Cardiac muscle cell (in vitro differentiated cells and primary cell): ENCODE measurements around the gene RAP1GAP2. TPM values are rescaled to one million over a fixed set of nuclear protein-coding genes. Genes with fewer than 3 reads are reported as not detected.

Source experiments
- polyA plus RNA-seq: library from polyadenylated mRNA; unstranded; fragments of >200 nt; fragmentation: Nextera tagmentation; extraction: Ambion mirVana; gene quantifications from 2 replicates; pipeline ENCODE4 v1.2.1, GENCODE V29; 2016
- total RNA-seq: library from RNA; depleted of rRNA; stranded (reverse); fragments of >200 nt; gene quantifications from 2 replicates; pipeline ENCODE4 v1.2.3, GENCODE V29; 2016

Gene RAP1GAP2
- total and polyA plus RNA-seq, 2 experiments from 2014 or later = 1.2 to 2.9 TPM

Other genes starting within 250 kb of the RAP1GAP2 start
- gene PAFAH1B1, start 202.8 kb upstream of the RAP1GAP2 start, total RNA-seq = 46.5 and 79.3 TPM in 2 replicates
- 49.3 and 106 TPM in 2 replicates for gene PAFAH1B1, start 202.8 kb upstream of the RAP1GAP2 start, polyA plus RNA-seq
- gene CLUH, start 84.7 kb upstream of the RAP1GAP2 start, total RNA-seq = 70.7 and 93.5 TPM in 2 replicates
- gene CLUH, start 84.7 kb upstream of the RAP1GAP2 start, polyA plus RNA-seq = 56.2 and 58.6 TPM in 2 replicates
- 0.33 and 0.67 TPM in 2 replicates for gene CCDC92B, start 46.8 kb upstream of the RAP1GAP2 start, total RNA-seq
- 0.07 and 0.35 TPM in 2 replicates for gene CCDC92B, start 46.8 kb upstream of the RAP1GAP2 start, polyA plus RNA-seq